Measurements from ENCODE around the gene UTP11.

- TF ChIP-seq, protein P1, sequence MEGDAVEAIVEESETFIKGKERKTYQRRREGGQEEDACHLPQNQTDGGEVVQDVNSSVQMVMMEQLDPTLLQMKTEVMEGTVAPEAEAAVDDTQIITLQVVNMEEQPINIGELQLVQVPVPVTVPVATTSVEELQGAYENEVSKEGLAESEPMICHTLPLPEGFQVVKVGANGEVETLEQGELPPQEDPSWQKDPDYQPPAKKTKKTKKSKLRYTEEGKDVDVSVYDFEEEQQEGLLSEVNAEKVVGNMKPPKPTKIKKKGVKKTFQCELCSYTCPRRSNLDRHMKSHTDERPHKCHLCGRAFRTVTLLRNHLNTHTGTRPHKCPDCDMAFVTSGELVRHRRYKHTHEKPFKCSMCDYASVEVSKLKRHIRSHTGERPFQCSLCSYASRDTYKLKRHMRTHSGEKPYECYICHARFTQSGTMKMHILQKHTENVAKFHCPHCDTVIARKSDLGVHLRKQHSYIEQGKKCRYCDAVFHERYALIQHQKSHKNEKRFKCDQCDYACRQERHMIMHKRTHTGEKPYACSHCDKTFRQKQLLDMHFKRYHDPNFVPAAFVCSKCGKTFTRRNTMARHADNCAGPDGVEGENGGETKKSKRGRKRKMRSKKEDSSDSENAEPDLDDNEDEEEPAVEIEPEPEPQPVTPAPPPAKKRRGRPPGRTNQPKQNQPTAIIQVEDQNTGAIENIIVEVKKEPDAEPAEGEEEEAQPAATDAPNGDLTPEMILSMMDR (IDR thresholded peaks at IDR 0.05; ENCODE audit: low read depth, low read length), result no peak
- no peak for TF ChIP-seq EZH2phosphoT487 (IDR thresholded peaks at IDR 0.05; ENCODE audit: low read depth)
Observed at GRCh38 chr1:37998089-37998808, 14.3 kb upstream of the UTP11 start.

Measured in OCI-LY3 (cell line).